Measurements from ENCODE around the gene AGK. TPM values are rescaled to one million over a fixed set of nuclear protein-coding genes. Genes with fewer than 3 reads are reported as not detected.
A peak's percentile ranks its signal among the peaks of the same experiment; 100 is the strongest.

Gene AGK
- total RNA-seq, 2 donors from 2014 or later, result 27.8 to 28.3 TPM

- Histone ChIP-seq H3K4me3 (no peak overlapping the region), H3K27ac (no peak overlapping the region), H3K9me3 (no peaks in the 10 kb centered on the region), H3K4me1 (ENCODE audit: control insufficient read depth in 1 of 2, low read depth in 2 of 2) (no peaks in the 10 kb centered on the region), H3K27me3 (replicated peaks; ENCODE audit: insufficient read depth) (no peaks in the 10 kb centered on the region), H3K36me3 (no peaks in the 10 kb centered on the region)
- ATAC-seq (ENCODE audit: insufficient number of reproducible peaks, low FRiP score, low read depth) (no peak), DNase-seq (ENCODE audit: low spot score) (no peak)
- TF ChIP-seq CTCF (IDR thresholded peaks at IDR 0.05), result no peak
Measured at GRCh38 chr7:141527076-141527475, 24.1 kb upstream of the AGK start.

- Histone ChIP-seq H3K4me3 (no peak overlapping the region), H3K4me1 (ENCODE audit: control insufficient read depth in 1 of 2, low read depth in 2 of 2) (no peaks in the 10 kb centered on the region), H3K27me3 (replicated peaks; ENCODE audit: insufficient read depth) (no peaks in the 10 kb centered on the region), H3K9me3 (no peaks in the 10 kb centered on the region), H3K36me3 (no peaks in the 10 kb centered on the region), H3K27ac (no peak overlapping the region)
- TF ChIP-seq CTCF (IDR thresholded peaks at IDR 0.05), result no peak
- ATAC-seq (ENCODE audit: insufficient number of reproducible peaks, low FRiP score, low read depth) (no peak), DNase-seq (ENCODE audit: low spot score) (no peak)
Measured at GRCh38 chr7:141528399-141528798, 22.8 kb upstream of the AGK start.

- DNase-seq (ENCODE audit: low spot score), result no peak
Measured at GRCh38 chr7:141533149-141533949, 17.9 kb upstream of the AGK start.

GRCh38 chr7:141534757-141535737 lies 16.2 kb upstream of the AGK start:
- H3K36me3 ChIP-seq, result no peaks in the 10 kb centered on the region
- H3K4me3 ChIP-seq, result no peak overlapping the region
- H3K9me3 ChIP-seq, result no peaks in the 10 kb centered on the region
- H3K4me1 ChIP-seq (ENCODE audit: control insufficient read depth in 1 of 2, low read depth in 2 of 2), result no peaks in the 10 kb centered on the region
- TF ChIP-seq CTCF (IDR thresholded peaks at IDR 0.05), result no peak
- no peak for DNase-seq (ENCODE audit: low spot score)
- H3K27me3 ChIP-seq (replicated peaks; ENCODE audit: insufficient read depth), result no peaks in the 10 kb centered on the region
- no peak for ATAC-seq (ENCODE audit: insufficient number of reproducible peaks, low FRiP score, low read depth)
- no peak overlapping the region for H3K27ac ChIP-seq

More at GRCh38 chr7:141533149-141533949, 17.9 kb upstream of the AGK start:
- TF ChIP-seq CTCF (IDR thresholded peaks at IDR 0.05), result peak; percentile 84
- Histone ChIP-seq H3K27ac (no peak overlapping the region), H3K27me3 (replicated peaks; ENCODE audit: insufficient read depth) (no peaks in the 10 kb centered on the region), H3K4me3 (no peak overlapping the region), H3K9me3 (no peaks in the 10 kb centered on the region), H3K4me1 (ENCODE audit: control insufficient read depth in 1 of 2, low read depth in 2 of 2) (no peaks in the 10 kb centered on the region), H3K36me3 (no peaks in the 10 kb centered on the region)
- no peak for ATAC-seq (ENCODE audit: insufficient number of reproducible peaks, low FRiP score, low read depth)

GRCh38 chr7:141537906-141538305 lies 13.3 kb upstream of the AGK start:
- no peaks in the 10 kb centered on the region for H3K27me3 ChIP-seq (replicated peaks; ENCODE audit: insufficient read depth)
- ATAC-seq (ENCODE audit: insufficient number of reproducible peaks, low FRiP score, low read depth), result no peak
- no peak overlapping the region for H3K4me3 ChIP-seq
- no peak overlapping the region for H3K27ac ChIP-seq
- H3K9me3 ChIP-seq, result no peaks in the 10 kb centered on the region
- no peak for TF ChIP-seq CTCF (IDR thresholded peaks at IDR 0.05)
- no peaks in the 10 kb centered on the region for H3K4me1 ChIP-seq (ENCODE audit: control insufficient read depth in 1 of 2, low read depth in 2 of 2)
- H3K36me3 ChIP-seq, result no peaks in the 10 kb centered on the region
- no peak for DNase-seq (ENCODE audit: low spot score)
